Coronary artery (tissue), 2 donors: ENCODE data around the gene GRID1.

Source experiments
- DNase-seq: peaks from one replicate; pipeline ENCODE4 v3.0.0-alpha.2; 2017; ENCODE audit warnings: low spot score
- H3K27ac ChIP-seq, 2 donors: fragments of 200-600 bp; sonication (generic); one replicate each; pipeline ENCODE4 v1.5.1; 2016 to 2019
- H3K4me3 ChIP-seq: fragments of 200-600 bp; sonication (generic); 2 replicates; pipeline ENCODE4 v1.5.1; 2016; ENCODE audit warnings: mild to moderate bottlenecking, moderate library complexity
- CTCF ChIP-seq: fragments of 200-600 bp; sonication (generic); IDR thresholded peaks from one replicate; pipeline ENCODE4 v1.5.1; 2019; ENCODE audit warnings: antibody characterized with exemption

The GRID1 gene

GRCh38 chr10:85858776-85859515 lies 507.6 kb downstream of the GRID1 start:
- TF ChIP-seq CTCF, result no peak
- no peak overlapping the region for H3K27ac ChIP-seq
- no peak overlapping the region for H3K4me3 ChIP-seq
- no peak for DNase-seq

GRCh38 chr10:85857791-85858190 lies 508.8 kb downstream of the GRID1 start:
- peak; percentile 54 for DNase-seq
- no peak overlapping the region for H3K27ac ChIP-seq
- TF ChIP-seq CTCF, result no peak
- no peak overlapping the region for H3K4me3 ChIP-seq

- no peak overlapping the region for H3K27ac ChIP-seq
- TF ChIP-seq CTCF, result no peak
- DNase-seq, result peak; percentile 36
- no peak overlapping the region for H3K4me3 ChIP-seq
These were observed 509.3 kb downstream of the GRID1 start for GRCh38 chr10:85857305-85857704.

GRCh38 chr10:85851934-85852333 lies 514.7 kb downstream of the GRID1 start:
- no peak for DNase-seq
- no peak for TF ChIP-seq CTCF
- no peak overlapping the region for H3K4me3 ChIP-seq

GRCh38 chr10:85851325-85851724 lies 515.3 kb downstream of the GRID1 start:
- no peak overlapping the region for H3K4me3 ChIP-seq
- TF ChIP-seq CTCF, result no peak
- no peak for DNase-seq
- H3K27ac ChIP-seq, result no peak overlapping the region

More at GRCh38 chr10:85851934-85852333, 514.7 kb downstream of the GRID1 start:
- no peak overlapping the region for H3K27ac ChIP-seq

GRCh38 chr10:85850736-85851135 lies 515.9 kb downstream of the GRID1 start:
- no peak for TF ChIP-seq CTCF
- DNase-seq, result no peak
- Histone ChIP-seq H3K27ac (no peak overlapping the region), H3K4me3 (no peak overlapping the region)

- no peak for TF ChIP-seq CTCF
- peak; percentile 35 for DNase-seq
- no peak overlapping the region for H3K4me3 ChIP-seq
- H3K27ac ChIP-seq, result no peak overlapping the region
These were observed 517.3 kb downstream of the GRID1 start for GRCh38 chr10:85849315-85849714.
